Ramos (cell line): ENCODE measurements around the gene TUBB4A.

Experiments used
- in situ Hi-C: fragments of 300-500 bp; cut with MboI; formaldehyde crosslinking; loops from one replicate; pipeline ENCODE4 v1.14.3; 2022; ENCODE audit warnings: low sequenced_read_pairs; ENCODE audit not compliant: unreplicated experiment

The TUBB4A gene

GRCh38 chr19:6451583-6452222 lies 50.4 kb downstream of the TUBB4A start:
- in situ Hi-C loops = no loop called here

DNA sequence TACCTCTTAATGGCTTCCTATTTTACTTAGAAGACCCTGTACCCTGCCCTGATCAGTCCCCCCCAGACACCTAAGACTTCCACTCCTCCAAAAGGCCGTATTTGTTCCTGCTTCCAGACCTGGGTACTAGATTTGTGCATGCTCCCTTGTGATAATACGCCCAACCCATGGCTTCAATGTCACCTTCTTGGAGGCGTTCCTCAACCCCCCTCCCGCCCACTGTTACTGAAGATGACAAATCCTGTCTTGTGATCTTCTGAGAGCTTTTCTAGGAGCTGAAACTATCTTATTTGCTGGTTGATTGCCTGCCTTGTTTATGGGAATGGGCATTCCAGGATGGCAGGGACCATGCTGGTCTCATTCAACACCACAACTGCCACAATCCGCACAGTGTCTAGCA lies 51.9 kb downstream of the TUBB4A start:
- in situ Hi-C loops = no loop called here

DNA sequence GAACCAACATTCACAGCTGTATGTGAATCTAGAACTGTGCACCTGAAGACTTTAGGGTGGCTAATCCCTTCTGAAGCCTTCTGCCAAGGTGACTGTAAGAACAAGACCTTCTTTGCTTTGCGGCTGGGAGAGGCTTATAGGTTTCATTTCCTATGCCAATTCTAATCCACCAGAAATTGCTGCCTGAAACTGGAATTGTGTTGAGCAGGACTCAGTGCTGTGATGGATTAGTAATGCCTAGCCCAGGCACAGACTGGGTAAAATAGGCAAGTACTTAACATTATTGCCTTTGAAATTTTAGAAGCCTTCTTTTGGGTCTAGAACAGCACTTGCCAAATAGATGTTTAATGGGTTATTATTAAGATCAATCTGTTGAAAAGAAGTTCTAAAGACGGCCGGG lies 54.1 kb downstream of the TUBB4A start:
- in situ Hi-C loops = no loop called here

GRCh38 chr19:6446452-6446851 lies 55.7 kb downstream of the TUBB4A start:
- in situ Hi-C loops = no loop called here
